IMR-90 (cell line): ENCODE data around the gene SRRM4. TPM values are rescaled to one million over a fixed set of nuclear protein-coding genes. Genes with fewer than 3 reads are reported as not detected.

Source experiments
- ATAC-seq: fragments of 200-7000 bp; cut with Tn5 transposase; 2 replicates; pipeline ENCODE4 v1.9.1; 2020; ENCODE audit warnings: low read depth, mild to moderate bottlenecking, moderate library complexity
- BruUV-seq: library from RNA; stranded (reverse); fragments of 400-500 nt; replicated peaks from 2 replicates; lab custom pipeline; 2021; lab: Mats Ljungman, UMichigan
- CTCF ChIA-PET: fragments of 300-600 bp; formaldehyde crosslinking; extraction: SDS; loops from one replicate; lab custom pipeline; 2021; ENCODE audit warnings: antibody characterized with exemption; lab: Yijun Ruan, JAX
- POLR2A ChIA-PET: fragments of 300-600 bp; sonication (Branson Sonifier 250); formaldehyde crosslinking; loops from one replicate; lab custom pipeline; 2022; ENCODE audit warnings: antibody characterized with exemption; ENCODE audit not compliant: unreplicated experiment; lab: Charles Lee
- DNase-seq: peaks from one replicate; pipeline ENCODE4 v3.0.0; 2013
- H2AFZ ChIP-seq: replicated peaks from 2 replicates; pipeline ENCODE3; 2013; ENCODE audit warnings: low read length, mild to moderate bottlenecking; ENCODE audit not compliant: poor library complexity
- H2AK5ac ChIP-seq: 2 replicates; pipeline ENCODE4 v1.6.1; 2013; ENCODE audit warnings: low read depth, low read length, inconsistent platforms
- H2AK9ac ChIP-seq: replicated peaks from 2 replicates; pipeline ENCODE3; 2013; ENCODE audit warnings: mild to moderate bottlenecking, low read depth, low read length, moderate library complexity; ENCODE audit not compliant: poor library complexity
- H2BK120ac ChIP-seq: 2 replicates; pipeline ENCODE4 v1.6.1; 2013; ENCODE audit warnings: low read depth, low read length, inconsistent platforms
- H2BK15ac ChIP-seq: 3 replicates; pipeline ENCODE4 v1.6.1; 2013; ENCODE audit warnings: low read depth, low read length, inconsistent platforms
- H2BK20ac ChIP-seq: 2 replicates; pipeline ENCODE4 v1.6.1; 2013; ENCODE audit warnings: low read depth, mild to moderate bottlenecking, inconsistent platforms, low read length, moderate library complexity
- H2BK5ac ChIP-seq: 2 replicates; pipeline ENCODE4 v1.6.1; 2013; ENCODE audit warnings: mild to moderate bottlenecking, low read depth, low read length, inconsistent platforms; ENCODE audit not compliant: poor library complexity, severe bottlenecking
- H3K14ac ChIP-seq: replicated peaks from 2 replicates; pipeline ENCODE4 v1.6.1; 2013; ENCODE audit warnings: low read depth, low read length, inconsistent platforms
- H3K18ac ChIP-seq: 2 replicates; pipeline ENCODE4 v1.6.1; 2013; ENCODE audit warnings: low read depth, low read length, control low read depth
- H3K23ac ChIP-seq: 2 replicates; pipeline ENCODE4 v1.6.1; 2013; ENCODE audit warnings: low read depth, low read length, inconsistent platforms
- H3K27ac ChIP-seq: 2 replicates; pipeline ENCODE4 v1.5.1; 2013; ENCODE audit warnings: mild to moderate bottlenecking, control low read depth, low read length; ENCODE audit not compliant: insufficient read depth
- H3K27me3 ChIP-seq: 2 replicates; pipeline ENCODE4 v1.6.1; 2013; ENCODE audit warnings: low read length; ENCODE audit not compliant: control insufficient read depth, insufficient read depth
- H3K36me3 ChIP-seq: 2 replicates; pipeline ENCODE4 v1.6.1; 2013; ENCODE audit warnings: low read length, mixed read lengths; ENCODE audit not compliant: control insufficient read depth, insufficient read depth
- H3K4ac ChIP-seq: 2 replicates; pipeline ENCODE4 v1.6.1; 2013; ENCODE audit warnings: low read depth, low read length, inconsistent platforms
- H3K4me1 ChIP-seq: 2 replicates; pipeline ENCODE4 v1.6.1; 2013; ENCODE audit warnings: low read length, mixed read lengths; ENCODE audit not compliant: control insufficient read depth, insufficient read depth
- H3K4me2 ChIP-seq: 2 replicates; pipeline ENCODE4 v1.6.1; 2013; ENCODE audit warnings: low read depth, mild to moderate bottlenecking, control low read depth, low read length, moderate library complexity
- H3K4me3 ChIP-seq: 2 replicates; pipeline ENCODE4 v1.5.1; 2013; ENCODE audit warnings: low read depth, mild to moderate bottlenecking, control low read depth, low read length, moderate library complexity; ENCODE audit not compliant: insufficient read depth
- H3K56ac ChIP-seq: 2 replicates; pipeline ENCODE4 v1.6.1; 2013; ENCODE audit warnings: low read length, inconsistent platforms; ENCODE audit not compliant: insufficient read depth; ENCODE audit errors: extremely low read depth
- H3K79me1 ChIP-seq, 2 experiments: 2 replicates each; pipeline ENCODE4 v1.6.1; 2013; ENCODE audit warnings: low read length in 2 of 2, inconsistent platforms in 1 of 2, low read depth in 1 of 2
- H3K9ac ChIP-seq: 2 replicates; pipeline ENCODE4 v1.6.1; 2013; ENCODE audit warnings: low read depth, low read length, control low read depth
- H3K9me1 ChIP-seq: 2 replicates; pipeline ENCODE4 v1.6.1; 2013; ENCODE audit warnings: low read length, inconsistent platforms; ENCODE audit not compliant: insufficient read depth
- H3K9me3 ChIP-seq: 2 replicates; pipeline ENCODE4 v1.6.1; 2013; ENCODE audit warnings: low read length; ENCODE audit not compliant: control insufficient read depth, insufficient read depth
- H4K20me1 ChIP-seq: 2 replicates; pipeline ENCODE4 v1.6.1; 2013; ENCODE audit warnings: low read length, inconsistent platforms; ENCODE audit not compliant: insufficient read depth
- H4K5ac ChIP-seq: 2 replicates; pipeline ENCODE4 v1.6.1; 2013; ENCODE audit warnings: mild to moderate bottlenecking, low read depth, low read length, control low read depth
- H4K8ac ChIP-seq, 2 experiments: 2 replicates each; pipeline ENCODE4 v1.6.1; 2013; ENCODE audit warnings: low read depth in 2 of 2, low read length in 2 of 2, control low read depth in 1 of 2, inconsistent platforms in 1 of 2
- H4K91ac ChIP-seq: 2 replicates; pipeline ENCODE4 v1.6.1; 2013; ENCODE audit warnings: low read depth, low read length, inconsistent platforms; ENCODE audit not compliant: insufficient read depth
- BHLHE40 ChIP-seq: fragments of 150-350 bp; IDR thresholded peaks from 2 replicates; pipeline ENCODE4 v1.6.1; 2016; ENCODE audit warnings: mild to moderate bottlenecking, low read depth, low read length
- CHD1 ChIP-seq: IDR thresholded peaks from 2 replicates; pipeline ENCODE4 v1.6.1; 2012; ENCODE audit warnings: low read depth, low read length, improper control_type of control experiment
- CTCF ChIP-seq: conservative IDR thresholded peaks from 2 replicates; pipeline ENCODE4 v1.5.1; 2012; ENCODE audit warnings: mild to moderate bottlenecking, low read depth, low read length, improper control_type of control experiment
- FOS ChIP-seq: fragments of 150-350 bp; IDR thresholded peaks from 2 replicates; pipeline ENCODE4 v1.6.1; 2016; ENCODE audit warnings: low read depth, low read length
- MAFK ChIP-seq: IDR thresholded peaks from 2 replicates; pipeline ENCODE4 v1.6.1; 2012; ENCODE audit warnings: low read depth, low read length, improper control_type of control experiment
- MAZ ChIP-seq: IDR thresholded peaks from 2 replicates; pipeline ENCODE4 v1.6.1; 2012; ENCODE audit warnings: low read depth, mild to moderate bottlenecking, low read length, improper control_type of control experiment, moderate library complexity, borderline replicate concordance
- MXI1 ChIP-seq: IDR thresholded peaks from 2 replicates; pipeline ENCODE4 v1.6.1; 2012; ENCODE audit warnings: low read depth, mild to moderate bottlenecking, low read length, moderate library complexity, borderline replicate concordance
- NFE2L2 ChIP-seq: fragments of 150-350 bp; IDR thresholded peaks from 2 replicates; pipeline ENCODE4 v1.6.1; 2016; ENCODE audit warnings: low read depth, mild to moderate bottlenecking, low read length
- POLR2A ChIP-seq: IDR thresholded peaks from 2 replicates; pipeline ENCODE4 v1.6.1; 2012; ENCODE audit warnings: mild to moderate bottlenecking, low read depth, low read length
- WGBS, 2 experiments: methylation state at CpG; one replicate each; pipeline versions ENCODE4 v1.1.5 to v1.1.7; 2013; ENCODE audit warnings: missing lambda C conversion rate in 2 of 2; ENCODE audit not compliant: insufficient read length in 1 of 2; ENCODE audit errors: extremely low coverage in 2 of 2; 5-methylcytosine and 5-hydroxymethylcytosine counted together
- dilution Hi-C: fragments of 300-500 bp; cut with HindIII; formaldehyde crosslinking; loops from one replicate; pipeline ENCODE4 v1.14.3; 2018; ENCODE audit warnings: low sequenced_read_pairs; ENCODE audit not compliant: unreplicated experiment
- in situ Hi-C: fragments of 300-500 bp; cut with MboI; formaldehyde crosslinking; loops from 3 replicates; pipeline ENCODE4 v1.14.3; 2019; ENCODE audit warnings: low sequenced_read_pairs, inconsistent platforms, mixed read lengths
- intact Hi-C: fragments of 100-400 bp; cut with micrococcal nuclease; formaldehyde crosslinking; loops from 2 replicates; pipeline ENCODE4 v1.10.0; 2022
- polyA plus RNA-seq, 3 experiments: library from polyadenylated mRNA; depleted of rRNA; stranded (reverse); fragments of >200 nt; gene quantifications; 2 replicates each; pipeline ENCODE4 v1.2.3, GENCODE V29; 2012; ENCODE audit warnings: low replicate concordance in 1 of 3
- total RNA-seq: library from RNA; depleted of rRNA; stranded (reverse); fragments of >200 nt; gene quantifications from 2 replicates; pipeline ENCODE4 v1.2.3, GENCODE V29; 2012
- TF ChIP-seq, protein P1 (sequence below): fragments of 150-350 bp; IDR thresholded peaks from 2 replicates; pipeline ENCODE4 v1.6.1; 2016; ENCODE audit warnings: low read depth, mild to moderate bottlenecking, low read length, moderate library complexity, borderline replicate concordance
- TF ChIP-seq, protein P2 (sequence below): fragments of 150-350 bp; IDR thresholded peaks from 2 replicates; pipeline ENCODE4 v1.6.1; 2017; ENCODE audit warnings: mild to moderate bottlenecking, antibody characterized with exemption, low read length, low read depth

SRRM4 gene
- total and polyA plus RNA-seq, 2 of the 4 experiments (the other 2 are of a cell fraction) = not detected

DNA sequence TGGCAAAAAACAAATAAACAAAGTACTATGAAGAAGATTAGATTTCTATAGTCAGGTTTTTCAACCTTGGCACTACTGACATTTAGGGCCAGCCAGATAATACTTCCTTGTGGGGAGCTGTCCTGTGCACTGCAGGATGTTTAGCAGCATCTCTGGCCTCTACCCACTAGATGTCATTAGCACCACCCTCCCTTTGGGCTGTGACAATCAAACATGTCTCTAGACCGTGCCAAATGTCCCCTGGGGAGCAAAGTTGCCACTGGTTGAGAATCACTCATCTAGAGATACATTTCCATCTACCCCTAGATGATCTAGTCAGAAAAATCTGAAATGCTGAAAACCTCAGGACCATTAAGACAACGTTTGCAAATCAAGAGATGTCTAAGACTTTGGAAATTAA is 29.9 kb downstream of the SRRM4 start:
- no peak overlapping the region for H3K18ac ChIP-seq
- H3K27ac ChIP-seq = no peak overlapping the region
- H3K14ac ChIP-seq = no peak overlapping the region
- no peaks in the 10 kb centered on the region for H4K20me1 ChIP-seq
- H2BK15ac ChIP-seq = no peak overlapping the region
- in situ Hi-C loops = no loop called here
- H4K8ac ChIP-seq = no peak overlapping the region
- DNase-seq (no peak), ATAC-seq (no peak)
- dilution Hi-C loops = no loop called here
- H2AFZ ChIP-seq = no peak overlapping the region
- no peak overlapping the region for H3K56ac ChIP-seq
- no peak overlapping the region for H2BK5ac ChIP-seq
- no CpG with 5 or more reads among the region's 2 CpGs for WGBS, 2 experiments
- H3K9me1 ChIP-seq = no peaks in the 10 kb centered on the region
- H3K4me1 ChIP-seq = no peaks in the 10 kb centered on the region
- no peak overlapping the region for H3K9ac ChIP-seq
- ChIA-PET CTCF (no interaction called here), POLR2A (no interaction called here)
- no peaks in the 10 kb centered on the region for H3K27me3 ChIP-seq
- no peak overlapping the region for H2AK5ac ChIP-seq
- H2BK120ac ChIP-seq = no peak overlapping the region
- H3K4me2 ChIP-seq = no peak overlapping the region
- BruUV-seq = no TSS peak
- no peak overlapping the region for H3K4me3 ChIP-seq
- no peak overlapping the region for H3K4ac ChIP-seq
- H4K5ac ChIP-seq = no peak overlapping the region
- peaks cover 10% of the 10 kb centered on the region for H3K9me3 ChIP-seq
- intact Hi-C loops = no loop called here
- no peak for TF ChIP-seq POLR2A
- TF ChIP-seq CHD1 = no peak
- TF ChIP-seq NFE2L2 = no peak
- TF ChIP-seq MAZ = no peak
- no peak for TF ChIP-seq FOS
- TF ChIP-seq CTCF = no peak
- TF ChIP-seq MXI1 = no peak
- no peak for TF ChIP-seq MAFK
- TF ChIP-seq BHLHE40 = no peak
- TF ChIP-seq, protein P1, sequence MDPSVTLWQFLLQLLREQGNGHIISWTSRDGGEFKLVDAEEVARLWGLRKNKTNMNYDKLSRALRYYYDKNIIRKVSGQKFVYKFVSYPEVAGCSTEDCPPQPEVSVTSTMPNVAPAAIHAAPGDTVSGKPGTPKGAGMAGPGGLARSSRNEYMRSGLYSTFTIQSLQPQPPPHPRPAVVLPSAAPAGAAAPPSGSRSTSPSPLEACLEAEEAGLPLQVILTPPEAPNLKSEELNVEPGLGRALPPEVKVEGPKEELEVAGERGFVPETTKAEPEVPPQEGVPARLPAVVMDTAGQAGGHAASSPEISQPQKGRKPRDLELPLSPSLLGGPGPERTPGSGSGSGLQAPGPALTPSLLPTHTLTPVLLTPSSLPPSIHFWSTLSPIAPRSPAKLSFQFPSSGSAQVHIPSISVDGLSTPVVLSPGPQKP = no peak
- TF ChIP-seq, protein P2, sequence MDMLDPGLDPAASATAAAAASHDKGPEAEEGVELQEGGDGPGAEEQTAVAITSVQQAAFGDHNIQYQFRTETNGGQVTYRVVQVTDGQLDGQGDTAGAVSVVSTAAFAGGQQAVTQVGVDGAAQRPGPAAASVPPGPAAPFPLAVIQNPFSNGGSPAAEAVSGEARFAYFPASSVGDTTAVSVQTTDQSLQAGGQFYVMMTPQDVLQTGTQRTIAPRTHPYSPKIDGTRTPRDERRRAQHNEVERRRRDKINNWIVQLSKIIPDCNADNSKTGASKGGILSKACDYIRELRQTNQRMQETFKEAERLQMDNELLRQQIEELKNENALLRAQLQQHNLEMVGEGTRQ = no peak
- no peak overlapping the region for H2BK20ac ChIP-seq
- no peaks in the 10 kb centered on the region for H3K36me3 ChIP-seq
- H2AK9ac ChIP-seq = no peak overlapping the region
- no peak overlapping the region for H4K91ac ChIP-seq
- no peak overlapping the region for H3K23ac ChIP-seq
- H3K79me1 ChIP-seq = no peaks in the 10 kb centered on the region
